Brain microvascular endothelial cell (primary cell): Measurements from ENCODE around the gene EPHA6.
A peak's percentile ranks its signal among the peaks of the same experiment; 100 is the strongest.

ENCODE experiments used
- DNase-seq: peaks from one replicate; pipeline ENCODE4 v3.0.0-alpha.2; 2020
- H3K27ac ChIP-seq: fragments of 250-450 bp; sonication (Bioruptor Pico); 2 replicates; pipeline ENCODE4 v1.5.1; 2020; ENCODE audit warnings: mild to moderate bottlenecking, moderate library complexity
- H3K27me3 ChIP-seq: fragments of 250-450 bp; sonication (Bioruptor Pico); replicated peaks from 2 replicates; pipeline ENCODE4 v1.5.1; 2020; ENCODE audit warnings: mild to moderate bottlenecking
- H3K36me3 ChIP-seq: fragments of 250-450 bp; sonication (Bioruptor Pico); replicated peaks from 2 replicates; pipeline ENCODE4 v1.5.1; 2020; ENCODE audit warnings: mild to moderate bottlenecking
- H3K4me3 ChIP-seq: 2 replicates; pipeline ENCODE4 v1.5.1; 2011; ENCODE audit warnings: low read depth, mild to moderate bottlenecking, control low read depth, low read length, moderate library complexity
- CTCF ChIP-seq: IDR thresholded peaks from 2 replicates; pipeline ENCODE4 v1.5.1; 2011; ENCODE audit warnings: low read depth, mild to moderate bottlenecking, moderate library complexity, low read length, control low read depth, inconsistent platforms; ENCODE audit errors: missing control alignments
- in situ Hi-C: cut with HindIII; loops from 2 replicates; pipeline ENCODE4 v1.10.0; 2017; ENCODE audit warnings: low sequenced_read_pairs, low pct_ligation_motif_present

The EPHA6 gene

DNA sequence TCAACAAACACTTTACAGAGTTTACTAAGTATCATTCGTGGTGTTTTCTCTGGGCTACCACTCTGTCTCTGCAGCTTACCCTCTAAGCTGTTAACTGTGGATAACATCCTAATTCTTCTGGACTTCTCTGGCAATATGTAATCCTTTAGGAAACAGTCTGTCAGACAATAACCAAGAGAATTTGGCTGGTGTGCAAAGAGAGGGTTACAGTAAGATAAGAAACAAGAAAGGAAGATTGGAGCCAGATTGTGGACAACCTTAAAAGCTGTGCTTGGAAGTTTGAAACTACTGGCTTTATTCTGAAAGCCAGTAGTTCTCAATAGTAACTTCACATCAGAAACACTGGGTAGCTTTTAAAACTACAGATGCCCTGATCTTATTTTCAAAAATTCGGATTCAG, 950.9 kb downstream of the EPHA6 start:
- DNase-seq, result no peak
- H3K36me3 ChIP-seq, result no peaks in the 10 kb centered on the region
- H3K27ac ChIP-seq, result no peak overlapping the region
- in situ Hi-C loops, result no loop called here
- H3K4me3 ChIP-seq, result peak overlapping the region; percentile 76
- TF ChIP-seq CTCF, result no peak
- H3K27me3 ChIP-seq, result no peaks in the 10 kb centered on the region

DNA sequence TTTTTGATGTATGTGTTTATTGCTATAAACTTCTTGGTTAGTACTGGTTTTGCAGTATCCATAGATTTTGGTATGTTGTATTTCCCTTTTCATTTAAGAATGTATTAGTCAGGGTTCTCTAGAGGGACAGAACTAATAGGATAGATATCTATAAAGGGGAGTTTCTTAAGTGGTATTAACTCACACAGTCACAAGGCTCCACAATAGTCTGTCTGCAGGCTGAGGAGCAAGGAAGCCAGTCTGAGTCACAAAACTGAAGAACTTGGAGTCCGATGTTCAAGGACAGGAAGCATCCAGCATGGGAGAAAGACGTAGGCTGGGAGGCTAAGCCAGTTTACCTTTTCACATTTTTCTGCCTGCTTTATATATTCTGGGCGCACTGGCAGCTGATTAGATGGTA, 958.5 kb downstream of the EPHA6 start:
- Histone ChIP-seq H3K27ac (no peak overlapping the region), H3K4me3 (no peak overlapping the region), H3K36me3 (no peaks in the 10 kb centered on the region), H3K27me3 (no peaks in the 10 kb centered on the region)
- no peak for DNase-seq
- in situ Hi-C loops, result no loop called here
- TF ChIP-seq CTCF, result no peak

DNA sequence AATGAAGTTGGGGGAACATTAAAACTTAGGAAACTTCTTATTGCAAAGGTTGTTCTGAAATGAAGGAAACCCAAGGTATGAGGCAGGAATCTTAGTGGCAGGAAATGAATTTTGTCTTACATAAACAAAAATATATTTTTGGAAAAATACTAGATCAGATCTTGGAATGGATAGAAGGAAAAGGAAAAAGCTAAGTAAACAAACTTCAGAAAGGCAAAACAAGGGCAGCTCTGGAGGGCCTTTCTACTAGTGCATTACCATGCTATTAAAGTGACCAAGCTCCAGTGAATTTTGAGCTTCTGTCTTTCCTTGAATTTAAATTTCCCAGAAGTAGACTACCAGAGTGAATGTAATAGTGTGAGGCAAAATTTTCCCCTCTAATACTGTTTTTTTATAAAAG, 963.8 kb downstream of the EPHA6 start:
- no peak overlapping the region for H3K27ac ChIP-seq
- no peak for DNase-seq
- no peaks in the 10 kb centered on the region for H3K27me3 ChIP-seq
- no peak for TF ChIP-seq CTCF
- H3K36me3 ChIP-seq, result no peaks in the 10 kb centered on the region
- in situ Hi-C loops, result no loop called here
- H3K4me3 ChIP-seq, result no peak overlapping the region

DNA sequence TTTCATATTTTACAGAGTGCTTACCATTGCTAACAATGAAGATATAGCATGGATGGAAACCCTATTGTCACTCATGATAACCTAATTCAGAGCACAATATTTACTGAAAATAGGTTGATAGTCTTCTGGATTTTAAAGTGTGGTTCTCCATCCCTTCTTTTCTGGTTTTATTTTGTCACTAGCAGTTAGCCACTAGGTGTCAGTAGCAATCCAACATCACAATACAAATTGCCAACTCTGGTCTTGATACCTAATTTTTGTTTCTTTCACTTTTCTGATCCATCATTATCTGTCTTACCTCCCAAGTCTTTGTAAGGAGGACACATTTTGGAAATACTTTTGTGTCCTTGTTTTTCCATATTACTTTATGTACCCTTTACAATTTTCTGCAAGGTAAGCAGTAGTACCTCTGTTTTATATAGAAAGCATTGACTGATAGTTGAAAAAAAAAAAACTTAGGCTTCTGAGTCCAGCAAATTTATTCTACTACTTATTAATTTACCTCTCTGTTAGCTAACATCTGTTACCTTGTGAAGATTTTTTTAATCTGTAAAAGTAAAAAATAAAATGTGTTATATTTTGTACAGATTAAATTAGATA, 979.1 kb downstream of the EPHA6 start:
- in situ Hi-C loops, result no loop called here
- Histone ChIP-seq H3K27me3 (no peaks in the 10 kb centered on the region), H3K4me3 (no peak overlapping the region), H3K36me3 (no peaks in the 10 kb centered on the region), H3K27ac (no peak overlapping the region)
- DNase-seq, result peak; percentile 20
- TF ChIP-seq CTCF, result peak; percentile 64

- in situ Hi-C loops, result no loop called here
- no peak overlapping the region for H3K27ac ChIP-seq
- DNase-seq, result no peak
Measured at GRCh38 chr3:97795951-97796350, 981.6 kb downstream of the EPHA6 start.

More at GRCh38 chr3:97795951-97796350, 981.6 kb downstream of the EPHA6 start:
- Histone ChIP-seq H3K4me3 (no peak overlapping the region), H3K36me3 (no peaks in the 10 kb centered on the region), H3K27me3 (no peaks in the 10 kb centered on the region)
- no peak for TF ChIP-seq CTCF
